ENCODE measurements around the gene MEF2D.
A peak's percentile ranks its signal among the peaks of the same experiment; 100 is the strongest.

MEF2D gene

GRCh38 chr1:156437037-156437867, 63.3 kb downstream of the MEF2D start:
- H3K4me3 ChIP-seq (ENCODE audit: low read depth, low read length), result no peak overlapping the region
- H3K27ac ChIP-seq (ENCODE audit: extremely low read depth, low read depth, low read length), result no peak overlapping the region
- peaks cover 3% of the 10 kb centered on the region; the same call in 1 of the 2 replicates for H3K4me1 ChIP-seq (ENCODE audit: control insufficient read depth, insufficient read depth, low read length)
- H3K9me3 ChIP-seq (ENCODE audit: control insufficient read depth, insufficient read depth, low read depth, low read length), result no peaks in the 10 kb centered on the region
- POLR2A ChIA-PET, result interaction anchor here (0.6 kb wide), 2 partner anchors 11 to 555 kb away, joined by 5 read pairs; no protein-coding TSS in a partner anchor
- CTCF ChIA-PET, result interaction anchor here (0.6 to 2.2 kb wide), 6 partner anchors 8 to 435 kb away, joined by 3 to 14 read pairs (median 3); no protein-coding TSS in a partner anchor
- no peaks in the 10 kb centered on the region for H3K36me3 ChIP-seq (ENCODE audit: control insufficient read depth in 2 of 2, insufficient read depth in 1 of 2, low read length in 2 of 2)
- TF ChIP-seq EGR2 (tag by site-specific recombination; IDR thresholded peaks at IDR 0.05; ENCODE audit: low read depth) (peak; percentile 60), ZFHX2 (tag by site-specific recombination; conservative IDR thresholded peaks at IDR 0.05) (peak; percentile 60), BCL11B (tag by site-specific recombination; IDR thresholded peaks at IDR 0.05; ENCODE audit: low read depth) (no peak)

- Histone ChIP-seq H3K36me3 (ENCODE audit: control insufficient read depth in 2 of 2, insufficient read depth in 1 of 2, low read length in 2 of 2) (no peaks in the 10 kb centered on the region), H3K4me1 (ENCODE audit: control insufficient read depth, insufficient read depth, low read length) (peaks cover 3% of the 10 kb centered on the region; the same call in 1 of the 2 replicates), H3K4me3 (ENCODE audit: low read depth, low read length) (no peak overlapping the region), H3K9me3 (ENCODE audit: control insufficient read depth, insufficient read depth, low read depth, low read length) (no peaks in the 10 kb centered on the region), H3K27ac (ENCODE audit: extremely low read depth, low read depth, low read length) (no peak overlapping the region)
- TF ChIP-seq ZNF155 (tag by site-specific recombination; IDR thresholded peaks at IDR 0.05) (no peak), ZBTB48 (tag by site-specific recombination; IDR thresholded peaks at IDR 0.05) (no peak), ZNF658 (tag by site-specific recombination; IDR thresholded peaks at IDR 0.05) (no peak), ZBTB21 (tag by site-specific recombination; IDR thresholded peaks at IDR 0.05) (no peak), YY2 (tag by site-specific recombination; IDR thresholded peaks at IDR 0.05) (no peak), SP3 (tag by site-specific recombination; IDR thresholded peaks at IDR 0.05) (no peak), ZNF16 (tag by site-specific recombination; IDR thresholded peaks at IDR 0.05; ENCODE audit: low read depth) (no peak), ZBTB7A (tag by site-specific recombination; IDR thresholded peaks at IDR 0.05; ENCODE audit: low read depth) (no peak), ZNF112 (tag by site-specific recombination; IDR thresholded peaks at IDR 0.05) (no peak), ZNF114 (tag by site-specific recombination; IDR thresholded peaks at IDR 0.05) (no peak), TCF7L2 (IDR thresholded peaks at IDR 0.05; ENCODE audit: borderline replicate concordance, low read depth, low read length) (no peak), ZBTB6 (tag by site-specific recombination; IDR thresholded peaks at IDR 0.05) (no peak), ZNF248 (tag by site-specific recombination; IDR thresholded peaks at IDR 0.05) (no peak), ATF2 (tag by site-specific recombination; IDR thresholded peaks at IDR 0.05; ENCODE audit: low read depth) (no peak), INSM2 (tag by site-specific recombination; IDR thresholded peaks at IDR 0.05) (no peak), ZNF596 (tag by site-specific recombination; IDR thresholded peaks at IDR 0.05) (no peak), ZNF274 (IDR thresholded peaks at IDR 0.05; ENCODE audit: low read length) (no peak), ZNF274 (tag by site-specific recombination; IDR thresholded peaks at IDR 0.05; ENCODE audit: borderline replicate concordance) (no peak), ZNF768 (tag by site-specific recombination; IDR thresholded peaks at IDR 0.05) (no peak)
- CTCF ChIA-PET, result interaction anchor here (0.6 to 2.2 kb wide), 7 partner anchors 9 to 434 kb away, joined by 3 to 14 read pairs (median 3); no protein-coding TSS in a partner anchor
- POLR2A ChIA-PET, result interaction anchor here (0.6 kb wide), 1 partner anchor 554 kb away, joined by 5 read pairs; no protein-coding TSS in a partner anchor
Observed at GRCh38 chr1:156436141-156437036, 64.2 kb downstream of the MEF2D start.
